WTC11 (cell line): Measurements from ENCODE around the gene RDH11. TPM values are rescaled to one million over a fixed set of nuclear protein-coding genes. Genes with fewer than 3 reads are reported as not detected.

ENCODE experiments used
- ATAC-seq: fragments of 200-7000 bp; cut with Tn5 transposase; 2 replicates; pipeline ENCODE4 v1.10.0; 2021; ENCODE audit warnings: mild to moderate bottlenecking, moderate library complexity
- CTCF ChIA-PET: fragments of 300-600 bp; sonication (Branson Sonifier 250); formaldehyde crosslinking; loops from one replicate; lab custom pipeline; 2021; ENCODE audit warnings: antibody characterized with exemption; lab: Charles Lee
- POLR2A ChIA-PET: fragments of 350-600 bp; sonication (Branson Sonifier 250); formaldehyde crosslinking; loops from one replicate; lab custom pipeline; 2021; ENCODE audit warnings: antibody characterized with exemption; lab: Charles Lee
- DNase-seq: peaks from one replicate; pipeline ENCODE4 v3.0.0; 2021; ENCODE audit warnings: low spot score
- H3K27ac Mint-ChIP-seq: 2 replicates; pipeline ENCODE4 v1.8.0; 2021; ENCODE audit warnings: mixed read lengths
- H3K27me3 Mint-ChIP-seq: 2 replicates; pipeline ENCODE4 v1.8.0; 2021; ENCODE audit warnings: low read depth, mild to moderate bottlenecking, moderate library complexity, mixed read lengths
- H3K36me3 Mint-ChIP-seq: 2 replicates; pipeline ENCODE4 v1.8.0; 2021; ENCODE audit warnings: mixed read lengths
- H3K4me1 Mint-ChIP-seq: 2 replicates; pipeline ENCODE4 v1.8.0; 2022; ENCODE audit warnings: mixed read lengths
- H3K4me3 Mint-ChIP-seq: 2 replicates; pipeline ENCODE4 v1.8.0; 2021; ENCODE audit warnings: mild to moderate bottlenecking, moderate library complexity, mixed read lengths
- H3K9me3 Mint-ChIP-seq: 2 replicates; pipeline ENCODE4 v1.8.0; 2021; ENCODE audit warnings: mixed read lengths
- EMX1 ChIP-seq: fragments of 250-450 bp; sonication (Bioruptor Pico); IDR thresholded peaks from 2 replicates; pipeline ENCODE4 v1.8.0; 2021; ENCODE audit warnings: mild to moderate bottlenecking
- FOXP1 ChIP-seq: sonication (generic); formaldehyde crosslinking; IDR thresholded peaks from 2 replicates; pipeline ENCODE4 v1.8.0; 2022; ENCODE audit warnings: missing genetic modification reagents, mild to moderate bottlenecking, moderate library complexity, borderline replicate concordance
- IRF2 ChIP-seq: sonication (generic); formaldehyde crosslinking; IDR thresholded peaks from 2 replicates; pipeline ENCODE4 v1.8.0; 2022; ENCODE audit warnings: low read depth, missing genetic modification reagents, borderline replicate concordance
- NFYB ChIP-seq: sonication (generic); formaldehyde crosslinking; conservative IDR thresholded peaks from 2 replicates; pipeline ENCODE4 v1.8.0; 2022; ENCODE audit warnings: low read depth, missing genetic modification reagents
- NR1H2 ChIP-seq: sonication (generic); formaldehyde crosslinking; IDR thresholded peaks from 2 replicates; pipeline ENCODE4 v1.9.0; 2021; ENCODE audit warnings: mild to moderate bottlenecking, moderate library complexity, missing genetic modification reagents
- NR2C2 ChIP-seq: sonication (generic); formaldehyde crosslinking; IDR thresholded peaks from 2 replicates; pipeline ENCODE4 v1.8.0; 2022; ENCODE audit warnings: mild to moderate bottlenecking, missing genetic modification reagents
- SMAD3 ChIP-seq: sonication (generic); formaldehyde crosslinking; IDR thresholded peaks from 2 replicates; pipeline ENCODE4 v1.8.0; 2022; ENCODE audit warnings: missing genetic modification reagents, mild to moderate bottlenecking, borderline replicate concordance
- total RNA-seq: library from RNA; stranded (reverse); gene quantifications from 3 replicates; pipeline ENCODE4 v1.2.3, GENCODE V29; 2021
- TF ChIP-seq, protein P1 (sequence below): sonication (generic); formaldehyde crosslinking; IDR thresholded peaks from 2 replicates; pipeline ENCODE4 v1.8.1; 2023; ENCODE audit warnings: mild to moderate bottlenecking, missing genetic modification reagents
- TF ChIP-seq, protein P2 (sequence below): sonication (generic); formaldehyde crosslinking; IDR thresholded peaks from 2 replicates; pipeline ENCODE4 v1.8.1; 2022; ENCODE audit warnings: mild to moderate bottlenecking, missing genetic modification reagents, moderate library complexity, borderline replicate concordance
- TF ChIP-seq, protein P3 (sequence below): sonication (generic); formaldehyde crosslinking; IDR thresholded peaks from 2 replicates; pipeline ENCODE4 v1.8.1; 2023; ENCODE audit warnings: mild to moderate bottlenecking, missing genetic modification reagents
- TF ChIP-seq, protein P4 (sequence below): sonication (generic); formaldehyde crosslinking; IDR thresholded peaks from 2 replicates; pipeline ENCODE4 v1.8.0; 2022; ENCODE audit warnings: mild to moderate bottlenecking, missing genetic modification reagents
- TF ChIP-seq, protein P5 (sequence below): sonication (generic); formaldehyde crosslinking; IDR thresholded peaks from 2 replicates; pipeline ENCODE4 v1.8.1; 2022; ENCODE audit warnings: low read depth, missing genetic modification reagents, borderline replicate concordance
- TF ChIP-seq, protein P6 (sequence below): sonication (generic); formaldehyde crosslinking; IDR thresholded peaks from 2 replicates; pipeline ENCODE4 v1.8.0; 2022; ENCODE audit warnings: mild to moderate bottlenecking, missing genetic modification reagents
- TF ChIP-seq, protein P7 (sequence below): sonication (generic); formaldehyde crosslinking; IDR thresholded peaks from 2 replicates; pipeline ENCODE4 v1.8.0; 2023; ENCODE audit warnings: missing genetic modification reagents, mild to moderate bottlenecking, borderline replicate concordance
- TF ChIP-seq, protein P8 (sequence below): fragments of 200-600 bp; IDR thresholded peaks from 2 replicates; pipeline ENCODE4 v1.8.0; 2022; ENCODE audit warnings: antibody characterized with exemption

Gene RDH11
- total RNA-seq, 1 experiment from 2014 or later = 103 TPM

DNA sequence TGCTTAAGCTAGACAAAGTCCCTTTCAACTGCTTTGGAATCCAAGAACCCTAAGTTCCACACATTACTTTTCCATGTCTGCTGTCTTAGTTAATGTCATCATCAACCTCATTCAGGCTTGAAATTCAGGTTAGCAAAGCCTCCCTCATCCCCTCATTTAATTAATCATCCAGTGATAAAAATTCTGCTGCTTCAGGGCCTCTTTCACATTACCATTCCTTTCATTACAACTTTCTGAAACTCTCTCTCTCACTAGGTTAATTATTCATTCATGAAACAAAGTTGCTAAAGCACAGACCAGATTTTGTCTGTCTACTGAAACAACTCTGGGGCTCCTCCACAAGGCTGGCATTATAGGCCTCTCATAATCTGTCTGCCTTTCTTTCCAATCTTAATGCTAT lies 11.7 kb downstream of the RDH11 start:
- POLR2A ChIA-PET = no interaction called here
- CTCF ChIA-PET = no interaction called here
- H3K9me3 Mint-ChIP-seq = no peaks in the 10 kb centered on the region
- H3K27me3 Mint-ChIP-seq = no peaks in the 10 kb centered on the region
- no peak overlapping the region for H3K4me3 Mint-ChIP-seq
- H3K36me3 Mint-ChIP-seq = peaks cover 78% of the 10 kb centered on the region
- ATAC-seq (no peak), DNase-seq (no peak)
- TF ChIP-seq FOXP1 (CRISPR knock-in tag) (no peak), NFYB (CRISPR knock-in tag) (no peak), SMAD3 (CRISPR knock-in tag) (no peak)
- TF ChIP-seq, protein P1, sequence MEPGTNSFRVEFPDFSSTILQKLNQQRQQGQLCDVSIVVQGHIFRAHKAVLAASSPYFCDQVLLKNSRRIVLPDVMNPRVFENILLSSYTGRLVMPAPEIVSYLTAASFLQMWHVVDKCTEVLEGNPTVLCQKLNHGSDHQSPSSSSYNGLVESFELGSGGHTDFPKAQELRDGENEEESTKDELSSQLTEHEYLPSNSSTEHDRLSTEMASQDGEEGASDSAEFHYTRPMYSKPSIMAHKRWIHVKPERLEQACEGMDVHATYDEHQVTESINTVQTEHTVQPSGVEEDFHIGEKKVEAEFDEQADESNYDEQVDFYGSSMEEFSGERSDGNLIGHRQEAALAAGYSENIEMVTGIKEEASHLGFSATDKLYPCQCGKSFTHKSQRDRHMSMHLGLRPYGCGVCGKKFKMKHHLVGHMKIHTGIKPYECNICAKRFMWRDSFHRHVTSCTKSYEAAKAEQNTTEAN (CRISPR knock-in tag) = no peak
- TF ChIP-seq, protein P2, sequence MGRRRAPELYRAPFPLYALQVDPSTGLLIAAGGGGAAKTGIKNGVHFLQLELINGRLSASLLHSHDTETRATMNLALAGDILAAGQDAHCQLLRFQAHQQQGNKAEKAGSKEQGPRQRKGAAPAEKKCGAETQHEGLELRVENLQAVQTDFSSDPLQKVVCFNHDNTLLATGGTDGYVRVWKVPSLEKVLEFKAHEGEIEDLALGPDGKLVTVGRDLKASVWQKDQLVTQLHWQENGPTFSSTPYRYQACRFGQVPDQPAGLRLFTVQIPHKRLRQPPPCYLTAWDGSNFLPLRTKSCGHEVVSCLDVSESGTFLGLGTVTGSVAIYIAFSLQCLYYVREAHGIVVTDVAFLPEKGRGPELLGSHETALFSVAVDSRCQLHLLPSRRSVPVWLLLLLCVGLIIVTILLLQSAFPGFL (CRISPR knock-in tag) = no peak
- TF ChIP-seq, protein P3, sequence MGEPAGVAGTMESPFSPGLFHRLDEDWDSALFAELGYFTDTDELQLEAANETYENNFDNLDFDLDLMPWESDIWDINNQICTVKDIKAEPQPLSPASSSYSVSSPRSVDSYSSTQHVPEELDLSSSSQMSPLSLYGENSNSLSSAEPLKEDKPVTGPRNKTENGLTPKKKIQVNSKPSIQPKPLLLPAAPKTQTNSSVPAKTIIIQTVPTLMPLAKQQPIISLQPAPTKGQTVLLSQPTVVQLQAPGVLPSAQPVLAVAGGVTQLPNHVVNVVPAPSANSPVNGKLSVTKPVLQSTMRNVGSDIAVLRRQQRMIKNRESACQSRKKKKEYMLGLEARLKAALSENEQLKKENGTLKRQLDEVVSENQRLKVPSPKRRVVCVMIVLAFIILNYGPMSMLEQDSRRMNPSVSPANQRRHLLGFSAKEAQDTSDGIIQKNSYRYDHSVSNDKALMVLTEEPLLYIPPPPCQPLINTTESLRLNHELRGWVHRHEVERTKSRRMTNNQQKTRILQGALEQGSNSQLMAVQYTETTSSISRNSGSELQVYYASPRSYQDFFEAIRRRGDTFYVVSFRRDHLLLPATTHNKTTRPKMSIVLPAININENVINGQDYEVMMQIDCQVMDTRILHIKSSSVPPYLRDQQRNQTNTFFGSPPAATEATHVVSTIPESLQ (CRISPR knock-in tag) = no peak
- no peak overlapping the region; the same call in 1 of the 2 replicates for H3K27ac Mint-ChIP-seq
- H3K4me1 Mint-ChIP-seq = no peaks in the 10 kb centered on the region

DNA sequence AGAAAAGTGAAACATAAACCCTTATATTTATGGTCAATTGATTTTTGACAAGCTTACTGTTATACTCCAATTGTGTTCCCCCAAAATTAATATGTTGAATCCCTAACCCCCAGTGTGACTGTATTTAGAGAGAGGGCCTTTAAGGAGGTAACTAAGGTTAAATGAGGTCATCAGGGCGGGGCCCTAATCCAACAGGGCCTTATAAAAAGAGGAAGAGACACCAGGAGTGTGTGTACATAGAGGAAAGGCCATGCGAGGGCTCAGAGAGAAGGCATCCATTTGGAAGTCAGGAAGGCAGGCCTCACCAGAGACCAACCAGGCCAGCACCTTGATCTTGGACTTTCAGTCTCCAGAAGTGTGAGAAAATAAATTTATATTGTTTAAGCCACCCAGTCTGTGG lies 14.6 kb downstream of the RDH11 start:
- Mint-ChIP-seq H3K9me3 (no peaks in the 10 kb centered on the region), H3K36me3 (peaks cover 75% of the 10 kb centered on the region), H3K27ac (no peak overlapping the region), H3K27me3 (no peaks in the 10 kb centered on the region), H3K4me3 (no peak overlapping the region), H3K4me1 (peaks cover 3% of the 10 kb centered on the region)
- ChIA-PET POLR2A (no interaction called here), CTCF (no interaction called here)
- ATAC-seq (no peak), DNase-seq (no peak)
- TF ChIP-seq, protein P4, sequence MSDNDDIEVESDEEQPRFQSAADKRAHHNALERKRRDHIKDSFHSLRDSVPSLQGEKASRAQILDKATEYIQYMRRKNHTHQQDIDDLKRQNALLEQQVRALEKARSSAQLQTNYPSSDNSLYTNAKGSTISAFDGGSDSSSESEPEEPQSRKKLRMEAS (CRISPR knock-in tag) = no peak
- TF ChIP-seq NR1H2 = no peak
- TF ChIP-seq NR2C2 (CRISPR knock-in tag) = no peak
- TF ChIP-seq NFYB (CRISPR knock-in tag) = no peak
- TF ChIP-seq EMX1 (CRISPR knock-in tag) = no peak
- TF ChIP-seq, protein P5, sequence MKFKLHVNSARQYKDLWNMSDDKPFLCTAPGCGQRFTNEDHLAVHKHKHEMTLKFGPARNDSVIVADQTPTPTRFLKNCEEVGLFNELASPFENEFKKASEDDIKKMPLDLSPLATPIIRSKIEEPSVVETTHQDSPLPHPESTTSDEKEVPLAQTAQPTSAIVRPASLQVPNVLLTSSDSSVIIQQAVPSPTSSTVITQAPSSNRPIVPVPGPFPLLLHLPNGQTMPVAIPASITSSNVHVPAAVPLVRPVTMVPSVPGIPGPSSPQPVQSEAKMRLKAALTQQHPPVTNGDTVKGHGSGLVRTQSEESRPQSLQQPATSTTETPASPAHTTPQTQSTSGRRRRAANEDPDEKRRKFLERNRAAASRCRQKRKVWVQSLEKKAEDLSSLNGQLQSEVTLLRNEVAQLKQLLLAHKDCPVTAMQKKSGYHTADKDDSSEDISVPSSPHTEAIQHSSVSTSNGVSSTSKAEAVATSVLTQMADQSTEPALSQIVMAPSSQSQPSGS (CRISPR knock-in tag) = no peak
- TF ChIP-seq, protein P3 (CRISPR knock-in tag) = no peak
- TF ChIP-seq, protein P6, sequence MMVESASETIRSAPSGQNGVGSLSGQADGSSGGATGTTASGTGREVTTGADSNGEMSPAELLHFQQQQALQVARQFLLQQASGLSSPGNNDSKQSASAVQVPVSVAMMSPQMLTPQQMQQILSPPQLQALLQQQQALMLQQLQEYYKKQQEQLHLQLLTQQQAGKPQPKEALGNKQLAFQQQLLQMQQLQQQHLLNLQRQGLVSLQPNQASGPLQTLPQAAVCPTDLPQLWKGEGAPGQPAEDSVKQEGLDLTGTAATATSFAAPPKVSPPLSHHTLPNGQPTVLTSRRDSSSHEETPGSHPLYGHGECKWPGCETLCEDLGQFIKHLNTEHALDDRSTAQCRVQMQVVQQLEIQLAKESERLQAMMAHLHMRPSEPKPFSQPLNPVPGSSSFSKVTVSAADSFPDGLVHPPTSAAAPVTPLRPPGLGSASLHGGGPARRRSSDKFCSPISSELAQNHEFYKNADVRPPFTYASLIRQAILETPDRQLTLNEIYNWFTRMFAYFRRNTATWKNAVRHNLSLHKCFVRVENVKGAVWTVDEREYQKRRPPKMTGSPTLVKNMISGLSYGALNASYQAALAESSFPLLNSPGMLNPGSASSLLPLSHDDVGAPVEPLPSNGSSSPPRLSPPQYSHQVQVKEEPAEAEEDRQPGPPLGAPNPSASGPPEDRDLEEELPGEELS = no peak
- TF ChIP-seq IRF2 (CRISPR knock-in tag) = no peak
- TF ChIP-seq, protein P7, sequence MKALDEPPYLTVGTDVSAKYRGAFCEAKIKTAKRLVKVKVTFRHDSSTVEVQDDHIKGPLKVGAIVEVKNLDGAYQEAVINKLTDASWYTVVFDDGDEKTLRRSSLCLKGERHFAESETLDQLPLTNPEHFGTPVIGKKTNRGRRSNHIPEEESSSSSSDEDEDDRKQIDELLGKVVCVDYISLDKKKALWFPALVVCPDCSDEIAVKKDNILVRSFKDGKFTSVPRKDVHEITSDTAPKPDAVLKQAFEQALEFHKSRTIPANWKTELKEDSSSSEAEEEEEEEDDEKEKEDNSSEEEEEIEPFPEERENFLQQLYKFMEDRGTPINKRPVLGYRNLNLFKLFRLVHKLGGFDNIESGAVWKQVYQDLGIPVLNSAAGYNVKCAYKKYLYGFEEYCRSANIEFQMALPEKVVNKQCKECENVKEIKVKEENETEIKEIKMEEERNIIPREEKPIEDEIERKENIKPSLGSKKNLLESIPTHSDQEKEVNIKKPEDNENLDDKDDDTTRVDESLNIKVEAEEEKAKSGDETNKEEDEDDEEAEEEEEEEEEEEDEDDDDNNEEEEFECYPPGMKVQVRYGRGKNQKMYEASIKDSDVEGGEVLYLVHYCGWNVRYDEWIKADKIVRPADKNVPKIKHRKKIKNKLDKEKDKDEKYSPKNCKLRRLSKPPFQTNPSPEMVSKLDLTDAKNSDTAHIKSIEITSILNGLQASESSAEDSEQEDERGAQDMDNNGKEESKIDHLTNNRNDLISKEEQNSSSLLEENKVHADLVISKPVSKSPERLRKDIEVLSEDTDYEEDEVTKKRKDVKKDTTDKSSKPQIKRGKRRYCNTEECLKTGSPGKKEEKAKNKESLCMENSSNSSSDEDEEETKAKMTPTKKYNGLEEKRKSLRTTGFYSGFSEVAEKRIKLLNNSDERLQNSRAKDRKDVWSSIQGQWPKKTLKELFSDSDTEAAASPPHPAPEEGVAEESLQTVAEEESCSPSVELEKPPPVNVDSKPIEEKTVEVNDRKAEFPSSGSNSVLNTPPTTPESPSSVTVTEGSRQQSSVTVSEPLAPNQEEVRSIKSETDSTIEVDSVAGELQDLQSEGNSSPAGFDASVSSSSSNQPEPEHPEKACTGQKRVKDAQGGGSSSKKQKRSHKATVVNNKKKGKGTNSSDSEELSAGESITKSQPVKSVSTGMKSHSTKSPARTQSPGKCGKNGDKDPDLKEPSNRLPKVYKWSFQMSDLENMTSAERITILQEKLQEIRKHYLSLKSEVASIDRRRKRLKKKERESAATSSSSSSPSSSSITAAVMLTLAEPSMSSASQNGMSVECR = no peak
- TF ChIP-seq, protein P1 (CRISPR knock-in tag) = no peak
- TF ChIP-seq, protein P8, sequence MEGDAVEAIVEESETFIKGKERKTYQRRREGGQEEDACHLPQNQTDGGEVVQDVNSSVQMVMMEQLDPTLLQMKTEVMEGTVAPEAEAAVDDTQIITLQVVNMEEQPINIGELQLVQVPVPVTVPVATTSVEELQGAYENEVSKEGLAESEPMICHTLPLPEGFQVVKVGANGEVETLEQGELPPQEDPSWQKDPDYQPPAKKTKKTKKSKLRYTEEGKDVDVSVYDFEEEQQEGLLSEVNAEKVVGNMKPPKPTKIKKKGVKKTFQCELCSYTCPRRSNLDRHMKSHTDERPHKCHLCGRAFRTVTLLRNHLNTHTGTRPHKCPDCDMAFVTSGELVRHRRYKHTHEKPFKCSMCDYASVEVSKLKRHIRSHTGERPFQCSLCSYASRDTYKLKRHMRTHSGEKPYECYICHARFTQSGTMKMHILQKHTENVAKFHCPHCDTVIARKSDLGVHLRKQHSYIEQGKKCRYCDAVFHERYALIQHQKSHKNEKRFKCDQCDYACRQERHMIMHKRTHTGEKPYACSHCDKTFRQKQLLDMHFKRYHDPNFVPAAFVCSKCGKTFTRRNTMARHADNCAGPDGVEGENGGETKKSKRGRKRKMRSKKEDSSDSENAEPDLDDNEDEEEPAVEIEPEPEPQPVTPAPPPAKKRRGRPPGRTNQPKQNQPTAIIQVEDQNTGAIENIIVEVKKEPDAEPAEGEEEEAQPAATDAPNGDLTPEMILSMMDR = no peak
